ENCODE results near the gene MACROD2.
"Not testable (repeated sequence)": the region's sequence is repeated elsewhere in the genome, so short reads cannot be mapped to it uniquely, and the experiment has no call there.

Gene MACROD2

DNA sequence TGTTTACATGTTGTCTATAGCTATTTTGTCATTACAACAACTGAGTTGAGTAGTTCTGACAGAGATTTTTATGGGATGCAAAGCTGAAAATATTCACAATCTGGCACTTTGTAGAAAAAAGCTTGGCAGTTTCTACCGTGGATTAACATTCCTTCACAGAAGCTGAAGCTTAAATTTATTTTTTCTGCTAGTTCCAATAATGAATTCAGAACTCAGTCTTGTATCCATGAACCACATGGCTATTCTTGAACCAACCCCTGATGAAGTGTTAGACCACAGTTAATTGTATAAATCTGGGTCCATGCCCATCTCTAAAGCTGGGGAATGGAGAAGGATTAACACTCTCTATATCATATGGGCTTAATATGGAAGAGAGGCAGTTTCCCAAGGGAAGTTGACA, 1085.9 kb downstream of the MACROD2 start:
- DNase-seq (ENCODE audit: low read depth, low spot score): no peak
- H3K4me3 ChIP-seq (ENCODE audit: low read length): no peak overlapping the region

DNA sequence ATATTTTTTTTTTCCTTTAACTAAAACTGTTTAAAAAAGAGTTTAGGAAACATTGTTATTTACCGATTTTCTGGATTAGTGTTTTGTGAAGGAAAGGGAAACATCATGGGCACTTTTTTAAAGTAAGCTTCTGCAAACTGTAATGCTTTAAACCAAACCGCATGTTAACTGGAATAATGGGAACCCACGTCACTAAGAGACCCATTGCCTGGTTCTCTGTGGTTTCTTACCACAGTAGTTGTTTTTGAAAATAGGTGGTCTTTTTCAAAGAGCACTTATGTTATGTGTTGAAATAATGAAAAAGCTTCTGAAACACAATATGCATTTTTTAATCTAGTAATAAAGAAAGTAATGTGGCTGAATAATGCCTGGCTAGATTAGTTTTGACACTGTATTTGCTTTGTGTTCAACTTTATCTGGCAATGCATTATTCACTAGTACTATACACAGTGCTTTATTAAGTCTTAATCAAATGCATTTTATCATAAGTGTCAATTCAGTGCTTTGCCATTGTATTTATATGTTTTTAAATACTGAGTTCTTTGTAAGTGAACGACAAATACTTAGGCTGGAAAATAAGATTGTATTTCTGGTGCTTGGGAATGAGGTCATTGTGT, 1096.2 kb downstream of the MACROD2 start:
- peak; percentile 85 for DNase-seq (ENCODE audit: low read depth, low spot score)
- no peak overlapping the region for H3K4me3 ChIP-seq (ENCODE audit: low read length)

GRCh38 chr20:15098351-15098750, 1103.0 kb downstream of the MACROD2 start:
- DNase-seq (ENCODE audit: low read depth, low spot score): no peak

DNA sequence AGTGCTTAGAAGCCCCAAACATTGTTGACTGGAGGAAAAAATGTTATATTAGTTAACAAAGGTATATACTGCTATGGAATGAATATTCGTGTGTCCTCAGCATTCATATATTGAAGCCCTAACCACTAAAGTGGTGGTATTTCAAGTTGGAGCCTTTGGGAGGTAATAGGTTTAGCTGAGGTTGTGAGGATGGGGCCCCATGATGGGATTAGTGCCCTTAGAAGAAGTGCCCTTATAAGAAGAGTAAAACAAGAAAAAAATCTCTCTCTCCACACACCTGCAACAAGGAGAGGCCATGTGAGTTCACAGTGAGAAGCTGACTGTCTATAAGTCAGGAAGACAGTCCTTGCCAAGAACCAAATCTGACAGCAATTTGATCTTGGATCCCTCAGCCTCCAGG, 1103.8 kb downstream of the MACROD2 start:
- H3K4me3 ChIP-seq (ENCODE audit: low read length): no peak overlapping the region
- DNase-seq (ENCODE audit: low read depth, low spot score): no peak

More at GRCh38 chr20:15098351-15098750, 1103.0 kb downstream of the MACROD2 start:
- no peak overlapping the region for H3K4me3 ChIP-seq (ENCODE audit: low read length)

GRCh38 chr20:15100506-15101160, 1105.3 kb downstream of the MACROD2 start:
- no peak for DNase-seq (ENCODE audit: low read depth, low spot score)

DNA sequence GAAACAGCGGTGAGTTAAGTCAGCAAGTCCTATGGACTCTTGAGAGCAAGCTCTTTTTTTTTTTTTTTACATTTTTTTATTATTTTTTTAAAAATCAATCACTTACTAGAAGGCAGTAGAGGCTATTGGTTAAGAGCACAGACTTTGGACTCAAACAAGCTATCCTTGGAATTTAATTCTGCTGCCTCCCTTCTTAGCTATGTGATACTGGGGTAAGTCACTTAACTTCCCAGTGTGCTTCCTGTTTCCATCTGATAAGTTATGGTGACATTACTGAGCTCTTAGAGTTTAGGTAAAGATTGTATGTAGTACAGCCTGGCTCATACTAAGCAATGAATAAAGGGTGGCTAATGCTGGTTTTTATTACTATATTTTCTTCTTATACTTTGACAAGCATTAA, 1112.6 kb downstream of the MACROD2 start:
- no peak for DNase-seq (ENCODE audit: low read depth, low spot score)

More at GRCh38 chr20:15100506-15101160, 1105.3 kb downstream of the MACROD2 start:
- H3K4me3 ChIP-seq (ENCODE audit: low read length): no peak overlapping the region

GRCh38 chr20:15109494-15109893, 1114.2 kb downstream of the MACROD2 start:
- no peak for DNase-seq (ENCODE audit: low read depth, low spot score)
- no peak overlapping the region for H3K4me3 ChIP-seq (ENCODE audit: low read length)

More for the DNA sequence above, 1112.6 kb downstream of the MACROD2 start:
- no peak overlapping the region for H3K4me3 ChIP-seq (ENCODE audit: low read length)

- DNase-seq (ENCODE audit: low read depth, low spot score): peak; percentile 90
- H3K4me3 ChIP-seq (ENCODE audit: low read length): no peak overlapping the region
These were observed 1116.3 kb downstream of the MACROD2 start for GRCh38 chr20:15111654-15112053.

DNA sequence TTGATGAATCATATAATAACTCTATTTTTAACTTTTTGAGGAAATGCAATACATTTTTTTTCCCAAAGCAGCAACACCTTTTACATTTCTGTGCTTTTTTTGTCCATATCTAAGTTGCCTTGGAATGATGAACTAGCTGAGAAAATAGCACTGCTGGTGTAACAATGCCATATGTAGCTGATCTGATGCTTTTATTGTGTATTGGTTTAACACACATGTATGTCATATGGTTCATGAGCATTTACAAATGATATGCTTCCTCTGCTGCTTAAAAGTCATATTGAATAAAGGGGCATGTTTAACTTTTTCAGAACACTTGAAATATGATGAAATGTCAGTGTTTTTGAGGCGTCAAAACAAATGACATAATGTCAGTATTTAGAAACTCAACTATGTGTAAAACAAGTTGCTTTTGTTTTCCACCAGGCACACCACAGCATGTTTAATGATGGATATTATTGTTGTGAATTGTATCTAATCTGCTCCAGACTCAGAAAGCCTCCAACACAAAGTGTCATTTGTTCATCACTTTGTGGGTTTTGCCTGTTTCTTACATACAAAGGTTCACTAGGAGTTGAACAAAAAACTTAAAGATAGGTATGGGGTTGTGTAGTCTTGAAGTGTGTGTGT, 1117.9 kb downstream of the MACROD2 start:
- no peak overlapping the region for H3K4me3 ChIP-seq (ENCODE audit: low read length)
- no peak for DNase-seq (ENCODE audit: low read depth, low spot score)

GRCh38 chr20:15119852-15120487, 1124.7 kb downstream of the MACROD2 start:
- H3K4me3 ChIP-seq (ENCODE audit: low read length): no peak overlapping the region
- no peak for DNase-seq (ENCODE audit: low read depth, low spot score)

GRCh38 chr20:15122613-15123012, 1127.3 kb downstream of the MACROD2 start:
- peak; percentile 28 for DNase-seq (ENCODE audit: low read depth, low spot score)
- H3K4me3 ChIP-seq (ENCODE audit: low read length): no peak overlapping the region

DNA sequence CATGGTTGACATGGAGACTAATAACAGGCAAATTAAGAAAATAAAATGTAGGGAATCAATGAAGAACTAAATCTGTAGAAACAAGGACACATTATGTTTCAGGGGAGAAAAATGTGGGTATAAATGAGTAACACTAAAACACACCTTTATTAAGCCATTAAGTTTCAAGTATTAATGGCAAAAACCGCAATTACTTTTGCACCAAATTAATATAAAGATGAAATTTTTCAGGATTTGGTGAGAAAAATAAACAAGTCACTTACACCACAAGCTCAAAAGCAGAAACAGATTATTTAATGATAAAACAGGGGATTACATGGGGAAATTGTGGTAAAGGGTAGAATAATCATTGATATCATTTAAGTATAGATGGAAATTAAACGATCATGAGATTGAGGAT, 1135.9 kb downstream of the MACROD2 start:
- H3K4me3 ChIP-seq (ENCODE audit: low read length): no peak overlapping the region
- DNase-seq (ENCODE audit: low read depth, low spot score): no peak

DNA sequence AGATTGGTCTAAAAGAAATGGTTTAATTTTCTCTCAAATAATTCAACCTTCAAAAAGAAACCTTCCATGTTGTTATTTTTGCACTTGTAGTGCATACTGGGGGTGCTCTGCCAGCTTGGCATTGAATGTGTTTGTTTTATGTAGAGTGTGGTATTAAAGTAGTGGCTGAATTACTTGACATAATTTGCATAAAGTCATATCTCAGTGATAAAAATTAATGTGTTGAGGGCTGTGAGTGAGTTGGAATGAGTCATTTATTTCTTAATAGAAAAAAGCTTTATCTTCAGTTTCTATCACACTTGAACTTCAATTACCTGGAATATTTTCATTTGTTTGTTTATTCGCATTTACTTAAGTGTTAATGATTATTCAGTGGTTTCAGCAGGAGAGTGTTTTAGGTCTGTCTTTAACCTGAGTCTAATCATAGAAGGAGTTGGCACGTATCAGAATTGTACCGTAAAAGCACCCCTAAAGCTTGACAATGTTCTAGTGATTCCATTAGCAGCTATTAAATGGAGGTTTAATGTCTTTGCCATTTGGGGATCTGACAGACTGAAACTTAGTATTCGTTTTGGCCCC, 1143.3 kb downstream of the MACROD2 start:
- H3K4me3 ChIP-seq (ENCODE audit: low read length): no peak overlapping the region
- no peak for DNase-seq (ENCODE audit: low read depth, low spot score)

GRCh38 chr20:15139522-15139921, 1144.2 kb downstream of the MACROD2 start:
- DNase-seq (ENCODE audit: low read depth, low spot score): no peak
- H3K4me3 ChIP-seq (ENCODE audit: low read length): no peak overlapping the region

GRCh38 chr20:15140286-15140685, 1145.0 kb downstream of the MACROD2 start:
- no peak for DNase-seq (ENCODE audit: low read depth, low spot score)
- no peak overlapping the region for H3K4me3 ChIP-seq (ENCODE audit: low read length)

DNA sequence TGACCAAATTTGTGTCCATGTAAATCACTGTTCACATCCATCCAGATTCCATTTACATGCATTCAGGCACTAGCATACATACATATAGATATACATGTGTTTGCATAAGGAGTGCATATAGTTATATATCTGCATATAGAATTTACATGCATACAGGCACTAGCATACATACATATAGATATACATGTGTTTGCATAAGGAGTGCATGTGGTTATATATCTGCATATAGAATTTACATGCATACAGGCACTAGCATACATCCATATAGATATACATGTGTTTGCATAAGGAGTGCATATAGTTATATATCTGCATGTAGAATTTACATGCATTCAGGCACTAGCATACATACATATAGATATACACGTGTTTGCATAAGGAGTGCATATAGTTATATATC, 1145.6 kb downstream of the MACROD2 start:
- H3K4me3 ChIP-seq (ENCODE audit: low read length); DNase-seq (ENCODE audit: low read depth, low spot score): not testable (repeated sequence)

DNA sequence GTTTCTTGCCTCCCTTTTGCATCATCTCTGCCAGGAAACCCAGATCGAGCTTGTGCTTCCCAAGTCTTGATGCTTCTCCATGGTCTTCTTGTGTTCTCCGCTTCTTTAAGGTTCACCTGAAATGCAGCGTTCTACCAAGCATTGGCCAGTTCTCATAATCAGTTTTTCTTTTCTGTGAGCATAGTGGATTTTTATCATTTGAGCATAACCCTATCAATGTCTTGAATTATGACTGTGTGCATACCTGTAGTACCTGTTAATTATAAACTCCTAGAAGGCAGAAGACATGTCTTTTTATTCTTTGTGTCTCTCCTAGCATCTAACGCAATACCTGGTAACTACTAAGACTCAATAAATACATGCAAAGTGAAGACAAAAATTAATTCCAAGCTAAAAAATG, 1146.5 kb downstream of the MACROD2 start:
- DNase-seq (ENCODE audit: low read depth, low spot score): no peak
- H3K4me3 ChIP-seq (ENCODE audit: low read length): no peak overlapping the region

DNA sequence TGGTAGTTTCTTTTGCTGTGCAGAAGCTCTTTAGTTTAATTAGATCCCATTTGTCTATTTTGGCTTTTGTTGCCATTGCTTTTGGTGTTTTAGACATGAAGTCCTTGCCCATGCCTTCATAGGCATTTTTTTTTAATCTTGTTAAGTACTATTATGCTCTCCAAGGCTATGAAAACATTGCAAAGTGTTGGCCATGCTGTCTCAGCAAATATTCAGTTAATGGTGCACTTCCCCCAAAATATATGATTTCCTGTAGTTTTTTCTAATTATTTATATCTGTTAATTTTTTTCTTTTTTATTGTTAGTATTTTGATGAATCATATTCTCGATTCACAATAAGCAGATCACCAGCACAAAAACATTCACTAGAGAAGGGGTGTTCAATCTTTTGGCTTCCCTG, 1148.2 kb downstream of the MACROD2 start:
- H3K4me3 ChIP-seq (ENCODE audit: low read length): no peak overlapping the region
- DNase-seq (ENCODE audit: low read depth, low spot score): no peak

- no peak for DNase-seq (ENCODE audit: low read depth, low spot score)
- no peak overlapping the region for H3K4me3 ChIP-seq (ENCODE audit: low read length)
These were observed 1149.6 kb downstream of the MACROD2 start for GRCh38 chr20:15144916-15145315.

DNA sequence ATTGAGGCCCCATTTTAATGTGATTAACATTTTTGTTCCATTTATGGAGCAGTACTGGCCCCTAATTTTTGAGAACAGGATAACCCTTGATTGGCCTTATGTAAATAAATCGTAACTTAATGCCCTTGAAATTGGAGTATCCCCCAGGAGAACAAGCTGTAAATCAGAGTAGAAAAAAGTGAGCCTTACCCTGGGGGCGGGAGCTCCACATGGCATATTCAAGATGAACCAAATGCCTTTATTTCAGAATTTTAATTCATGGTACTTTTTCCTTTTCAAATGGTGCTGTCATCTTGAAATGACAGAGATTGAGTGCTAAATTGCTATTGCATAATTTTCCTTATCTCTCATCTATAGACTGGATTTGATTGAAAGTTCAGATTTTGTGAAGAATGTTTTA, 1151.6 kb downstream of the MACROD2 start:
- no peak for DNase-seq (ENCODE audit: low read depth, low spot score)
- no peak overlapping the region for H3K4me3 ChIP-seq (ENCODE audit: low read length)

Data from Jurkat, Clone E6-1 (cell line).